HG02642 (cell line): ENCODE measurements around the gene DNAAF8.

Source experiments
- ATAC-seq: cut with Tn5 transposase; IDR thresholded peaks from one replicate; pipeline ENCODE4 v1.9.1; 2021; ENCODE audit warnings: mild to moderate bottlenecking; ENCODE audit not compliant: unreplicated experiment, poor library complexity

Gene DNAAF8

DNA sequence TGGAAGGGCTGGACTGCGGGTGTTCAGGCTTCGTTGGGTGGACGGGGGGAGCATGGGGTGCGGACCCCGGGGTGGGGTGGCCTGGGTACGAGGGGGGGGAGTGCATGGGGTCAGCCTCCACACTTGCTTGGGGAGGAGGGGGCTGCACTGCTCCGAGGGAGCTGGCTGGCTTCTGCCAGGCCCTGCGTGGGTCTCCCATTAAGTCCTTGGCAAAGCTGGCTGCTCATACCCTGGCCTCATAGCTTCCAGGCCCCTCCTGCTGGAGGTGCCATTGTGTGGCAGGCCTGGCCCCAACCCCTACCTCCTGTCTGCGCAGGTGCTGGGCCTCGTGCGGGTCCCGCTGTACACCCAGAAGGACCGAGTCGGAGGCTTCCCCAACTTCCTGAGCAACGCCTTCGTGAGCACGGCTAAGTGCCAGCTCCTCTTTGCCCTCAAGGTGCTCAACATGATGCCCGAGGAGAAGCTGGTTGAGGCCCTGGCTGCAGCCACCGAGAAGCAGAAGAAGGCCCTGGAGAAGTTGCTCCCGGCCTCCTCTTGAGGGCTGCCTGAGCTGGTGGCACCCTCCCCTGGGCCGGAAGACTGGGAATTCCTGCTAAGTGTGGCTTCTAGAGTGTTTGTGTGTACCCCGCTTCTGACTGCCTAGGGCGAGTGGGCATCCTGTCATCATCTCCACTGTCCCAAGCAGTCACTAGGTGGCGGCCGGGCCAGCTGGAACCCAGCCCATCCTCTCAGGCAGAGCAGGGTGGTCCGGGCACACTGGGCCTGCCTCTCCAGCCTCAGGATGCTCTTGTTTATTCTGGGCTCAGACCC, 39.5 kb upstream of the DNAAF8 start:
- no peak for ATAC-seq

DNA sequence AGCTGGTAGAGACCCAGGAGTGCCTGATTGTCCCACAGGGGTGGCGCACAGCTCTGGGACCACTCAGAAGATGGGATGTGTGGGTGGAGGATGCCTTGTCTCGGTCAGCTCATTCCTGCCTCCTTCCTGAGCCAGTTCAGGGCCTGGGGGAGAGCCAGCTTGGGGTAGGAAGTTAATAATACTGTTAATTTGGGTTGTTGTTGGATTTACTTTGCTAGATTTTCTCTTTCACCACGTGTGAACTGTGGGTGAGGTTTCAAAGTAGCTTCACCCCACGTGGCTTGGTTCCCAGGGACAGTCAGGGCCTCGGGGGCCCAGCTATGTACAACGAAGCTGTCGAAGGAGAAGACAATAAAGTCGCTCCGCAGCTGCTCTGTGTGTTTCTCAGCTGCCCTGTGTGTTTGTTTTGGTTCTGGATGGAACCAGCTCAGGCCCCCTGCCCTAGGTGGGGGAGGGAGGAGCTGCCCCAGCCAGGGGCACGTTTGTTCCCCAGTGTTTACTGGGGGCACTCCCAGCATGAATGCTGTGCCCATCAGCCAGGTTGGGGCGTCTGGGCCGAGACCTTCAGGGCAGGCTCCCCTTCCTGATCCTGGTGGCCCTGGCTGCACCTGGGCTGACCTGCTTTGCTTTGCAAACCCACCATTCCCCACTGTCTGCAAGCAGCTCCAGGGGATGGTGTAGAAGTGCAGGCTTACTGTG, 38.7 kb upstream of the DNAAF8 start:
- ATAC-seq: no peak

DNA sequence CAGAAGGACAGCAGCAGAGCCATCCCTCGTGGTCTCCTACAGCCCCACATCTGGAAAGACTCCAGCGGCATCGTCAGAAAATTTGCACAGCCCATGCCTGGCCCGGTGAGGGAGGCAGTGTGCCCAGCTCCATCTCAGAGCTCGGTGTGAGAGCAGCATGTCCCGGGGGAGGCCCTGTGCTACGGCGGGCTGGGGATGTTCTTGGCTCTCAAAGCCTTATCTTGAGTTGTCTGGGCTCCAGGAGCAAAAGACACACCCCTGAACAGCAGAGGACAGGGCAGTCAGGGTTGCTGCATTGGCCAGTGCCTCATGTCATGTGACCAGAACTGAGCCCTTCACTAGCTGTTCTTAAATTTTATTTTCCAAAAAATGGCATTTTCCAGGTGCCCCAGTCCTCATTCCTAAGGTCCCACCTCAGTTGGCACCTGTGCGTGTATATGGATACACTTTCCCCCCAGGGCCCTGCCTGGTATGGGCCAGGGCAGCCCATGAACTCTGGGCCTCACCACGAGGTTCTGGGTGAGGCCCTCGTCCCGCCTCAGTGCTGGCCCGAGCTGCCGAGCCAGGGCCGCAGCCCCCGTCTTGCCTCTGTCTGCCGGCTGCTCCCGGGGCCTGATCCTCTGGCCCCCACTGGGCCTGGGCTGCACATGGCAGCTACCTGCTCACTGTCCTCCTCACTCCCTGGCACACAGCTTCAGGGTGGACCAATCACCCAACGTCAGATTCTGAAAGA, 38.0 kb upstream of the DNAAF8 start:
- ATAC-seq: no peak

DNA sequence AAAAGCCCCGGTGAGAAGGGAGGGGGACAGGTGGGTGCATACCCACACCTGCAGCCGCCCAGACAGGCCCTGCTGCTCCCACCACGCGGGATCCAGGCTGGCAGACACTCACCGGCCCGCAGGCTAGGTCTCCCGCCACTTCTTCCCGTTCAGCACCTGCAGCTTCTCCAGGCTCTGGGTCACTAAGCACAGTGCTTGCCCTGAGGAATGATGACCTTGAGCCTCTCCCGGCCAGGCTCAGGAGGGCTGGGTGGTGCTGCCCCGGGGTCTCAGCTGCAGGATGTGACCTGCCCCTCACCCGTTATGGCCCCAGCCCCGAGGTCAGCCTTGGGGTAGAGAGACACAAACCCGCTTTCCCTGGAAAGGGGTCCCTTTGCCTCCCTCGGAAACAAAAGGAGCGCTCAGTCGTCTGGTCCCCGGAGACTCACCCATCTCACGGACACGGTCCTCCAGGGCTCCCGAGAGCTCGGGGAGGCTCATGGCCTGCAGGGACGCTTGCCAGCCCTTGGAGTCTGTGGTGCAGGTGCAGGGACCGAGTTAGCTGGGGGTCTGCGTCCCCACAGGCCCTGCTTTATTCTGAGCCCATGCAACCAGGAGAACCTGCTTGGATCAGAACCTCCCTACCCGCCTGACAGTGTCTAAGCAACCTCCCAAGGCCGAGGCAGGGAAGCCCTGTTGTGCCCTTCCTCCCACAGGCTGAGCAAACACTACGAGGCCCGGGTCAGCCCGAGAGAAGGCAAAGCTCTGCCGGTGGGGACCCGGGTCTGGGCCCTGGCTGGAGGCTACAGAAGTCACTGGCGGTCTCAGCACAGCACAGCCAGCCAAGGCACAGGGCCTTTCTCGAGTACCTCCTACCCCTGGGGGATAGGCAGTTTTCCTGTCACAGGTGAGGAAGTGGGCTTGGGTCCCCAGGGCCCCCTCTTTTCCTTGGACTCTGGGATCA, 37.2 kb upstream of the DNAAF8 start:
- no peak for ATAC-seq

- ATAC-seq: no peak
Observed at GRCh38 chr16:4697848-4698291, 36.5 kb upstream of the DNAAF8 start.

DNA sequence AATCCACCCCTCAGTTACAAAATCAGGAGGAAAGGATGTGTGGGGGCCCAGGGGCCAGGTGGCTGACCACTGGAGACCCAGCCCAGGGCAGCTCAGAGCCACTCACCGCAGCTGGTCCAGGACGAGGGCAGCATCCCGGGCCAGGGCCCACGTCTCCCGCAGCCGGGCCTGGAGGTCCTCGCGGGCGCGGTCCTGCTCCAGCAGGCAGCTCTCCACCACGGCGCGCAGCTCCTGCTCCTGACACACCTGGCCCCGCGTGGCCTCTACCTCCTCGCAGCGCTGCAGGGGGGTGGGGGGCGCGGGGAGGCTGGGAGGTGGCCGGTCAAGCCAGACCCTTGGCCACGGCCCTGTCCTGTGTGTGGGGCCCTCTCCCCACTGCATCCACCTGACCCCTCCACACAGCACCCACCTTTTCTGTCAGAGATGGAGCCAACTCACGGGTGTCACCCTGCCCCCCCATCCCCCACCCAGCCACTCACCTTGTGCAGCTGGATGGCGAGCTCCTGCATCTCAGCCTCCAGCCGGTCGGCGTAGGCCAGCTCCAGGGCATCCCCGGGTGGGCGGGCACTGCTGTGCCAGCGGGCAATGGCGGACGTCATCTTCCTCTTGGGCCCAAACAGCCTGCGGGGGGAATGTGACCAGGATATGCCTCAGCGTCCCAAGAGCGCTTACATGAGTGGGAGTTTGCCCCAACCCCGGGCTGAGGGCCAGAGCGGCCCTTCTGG, 35.9 kb upstream of the DNAAF8 start:
- no peak for ATAC-seq

- no peak for ATAC-seq
Observed at GRCh38 chr16:4699046-4699556, 35.2 kb upstream of the DNAAF8 start.

- no peak for ATAC-seq
Observed at GRCh38 chr16:4700380-4700996, 33.8 kb upstream of the DNAAF8 start.

DNA sequence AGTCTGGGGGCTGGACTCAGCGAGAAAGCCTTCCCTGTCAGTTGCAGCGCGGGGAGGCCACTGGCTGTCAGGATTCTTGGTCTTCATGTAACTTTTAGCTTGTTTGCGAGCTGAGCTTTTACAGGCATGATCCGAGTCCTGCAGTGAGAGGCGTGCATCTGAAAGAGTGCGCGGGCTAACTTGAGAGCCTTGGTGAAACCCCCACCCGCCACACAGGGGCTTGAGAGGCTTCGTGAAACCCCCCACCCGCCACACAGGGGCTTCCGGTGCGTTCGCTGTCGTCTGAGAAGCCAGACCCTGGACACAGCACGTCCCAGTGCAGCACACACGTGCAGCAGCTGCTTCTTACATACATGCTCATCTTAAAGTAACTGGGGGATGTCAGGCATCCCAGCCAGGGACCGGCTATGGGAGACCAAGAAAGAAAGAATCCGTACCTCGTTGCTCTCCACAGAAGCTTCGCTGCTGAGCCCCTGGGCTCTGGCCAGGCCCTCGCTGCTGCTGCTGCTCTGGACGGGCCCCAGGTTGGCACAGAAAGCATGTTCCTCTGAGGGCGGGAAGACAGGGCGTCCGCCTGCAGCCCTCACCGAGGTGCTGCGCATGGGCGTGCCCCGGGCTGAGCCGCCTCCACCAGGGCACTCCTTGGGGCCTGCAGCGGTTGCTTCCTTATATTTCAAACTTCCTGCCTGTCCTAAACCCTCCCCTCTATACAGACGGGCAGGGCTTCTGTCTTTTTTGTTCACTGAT, 33.2 kb upstream of the DNAAF8 start:
- ATAC-seq: no peak

DNA sequence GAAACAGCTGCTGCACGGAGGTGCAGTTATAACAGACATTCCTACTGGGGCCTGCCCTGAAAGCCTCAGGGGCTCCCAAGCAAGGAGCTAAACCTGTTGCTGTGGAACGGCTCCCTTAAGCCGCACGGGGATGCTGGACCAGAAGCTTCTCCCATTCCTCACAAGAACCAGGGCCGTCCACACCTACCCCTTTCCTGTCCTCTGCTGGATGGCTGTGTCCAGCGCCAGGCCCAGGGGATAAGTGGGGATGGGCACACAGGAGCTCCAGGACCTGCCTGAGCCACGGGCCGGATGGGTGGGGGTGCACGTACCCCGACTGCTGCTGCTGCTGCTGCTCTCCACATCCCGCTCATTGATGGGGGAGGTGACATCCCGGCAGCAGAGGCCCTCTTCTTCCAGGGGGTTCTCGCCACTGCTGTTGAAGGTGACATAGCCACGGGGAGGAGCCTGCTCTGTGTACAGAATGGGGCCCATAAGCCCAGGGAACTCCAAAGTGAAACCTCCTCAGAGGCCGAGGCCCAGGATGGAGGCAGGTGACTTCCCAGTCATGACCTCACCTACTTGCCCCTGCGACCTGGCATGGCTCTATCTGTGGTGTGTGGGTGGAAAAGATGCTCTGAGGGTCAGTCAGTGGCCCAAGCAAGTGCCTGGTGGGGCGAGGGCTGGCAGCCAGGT, 32.4 kb upstream of the DNAAF8 start:
- ATAC-seq: no peak

GRCh38 chr16:4702466-4702808, 31.9 kb upstream of the DNAAF8 start:
- ATAC-seq: no peak

DNA sequence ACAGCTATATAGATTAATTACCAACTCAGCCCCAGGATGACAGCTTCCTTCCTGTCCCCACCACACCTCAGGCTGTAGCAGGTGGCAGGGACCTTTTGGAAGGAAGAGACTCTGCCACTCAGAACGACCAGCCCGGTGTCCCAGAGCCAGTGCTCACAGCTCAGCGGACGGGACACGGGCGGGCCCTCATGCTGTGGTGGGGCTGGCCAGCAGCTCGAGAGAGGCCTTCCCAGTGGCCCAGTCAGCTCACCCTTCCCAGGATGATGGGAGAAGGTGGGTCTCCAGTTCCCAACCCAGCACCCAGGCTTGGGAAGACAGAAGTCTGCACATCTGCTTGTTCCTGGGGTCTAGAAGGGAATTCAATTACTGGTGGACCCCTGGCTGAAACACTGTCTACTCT, 30.4 kb upstream of the DNAAF8 start:
- no peak for ATAC-seq

DNA sequence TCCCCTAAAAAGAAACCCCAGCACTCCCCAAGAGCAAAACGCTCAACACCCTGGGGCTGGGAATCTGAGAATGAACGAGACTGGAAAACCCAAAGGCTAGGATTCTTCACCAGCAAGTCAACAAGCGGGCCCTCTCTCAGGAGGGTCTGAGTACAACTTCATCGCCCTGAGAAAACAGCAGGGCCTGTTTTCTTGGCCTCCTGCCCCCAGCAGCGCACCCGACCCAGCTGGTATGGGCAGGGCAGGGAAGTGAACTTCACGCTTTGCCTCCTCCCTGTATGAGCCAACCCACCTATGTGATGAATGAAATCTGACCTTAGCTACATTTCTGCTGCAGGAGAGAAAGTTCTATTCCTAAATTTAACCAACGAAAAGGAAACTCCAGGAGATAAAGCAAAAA, 29.8 kb upstream of the DNAAF8 start:
- ATAC-seq: no peak

- no peak for ATAC-seq
Observed at GRCh38 chr16:4704913-4705312, 29.4 kb upstream of the DNAAF8 start.

- ATAC-seq: no peak
Observed at GRCh38 chr16:4706871-4707270, 27.5 kb upstream of the DNAAF8 start.

DNA sequence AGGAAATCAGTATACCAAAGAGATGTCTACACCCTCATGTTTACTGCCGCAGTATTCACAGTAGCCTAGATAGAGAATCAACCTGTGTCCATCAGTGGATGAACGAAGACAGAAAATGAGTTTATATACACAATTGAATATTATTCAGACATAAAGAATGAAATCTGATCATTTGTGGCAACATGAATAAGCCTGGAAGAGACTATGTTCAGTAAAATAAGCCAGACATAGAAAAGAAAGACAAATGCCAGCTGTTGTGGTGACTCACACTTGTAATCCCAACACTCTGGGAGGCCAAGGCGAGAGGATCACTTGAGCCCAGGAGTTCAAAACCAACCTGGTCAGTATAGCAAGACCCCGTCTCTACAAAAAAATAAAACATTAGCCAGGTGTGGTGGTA, 24.9 kb upstream of the DNAAF8 start:
- no peak for ATAC-seq

DNA sequence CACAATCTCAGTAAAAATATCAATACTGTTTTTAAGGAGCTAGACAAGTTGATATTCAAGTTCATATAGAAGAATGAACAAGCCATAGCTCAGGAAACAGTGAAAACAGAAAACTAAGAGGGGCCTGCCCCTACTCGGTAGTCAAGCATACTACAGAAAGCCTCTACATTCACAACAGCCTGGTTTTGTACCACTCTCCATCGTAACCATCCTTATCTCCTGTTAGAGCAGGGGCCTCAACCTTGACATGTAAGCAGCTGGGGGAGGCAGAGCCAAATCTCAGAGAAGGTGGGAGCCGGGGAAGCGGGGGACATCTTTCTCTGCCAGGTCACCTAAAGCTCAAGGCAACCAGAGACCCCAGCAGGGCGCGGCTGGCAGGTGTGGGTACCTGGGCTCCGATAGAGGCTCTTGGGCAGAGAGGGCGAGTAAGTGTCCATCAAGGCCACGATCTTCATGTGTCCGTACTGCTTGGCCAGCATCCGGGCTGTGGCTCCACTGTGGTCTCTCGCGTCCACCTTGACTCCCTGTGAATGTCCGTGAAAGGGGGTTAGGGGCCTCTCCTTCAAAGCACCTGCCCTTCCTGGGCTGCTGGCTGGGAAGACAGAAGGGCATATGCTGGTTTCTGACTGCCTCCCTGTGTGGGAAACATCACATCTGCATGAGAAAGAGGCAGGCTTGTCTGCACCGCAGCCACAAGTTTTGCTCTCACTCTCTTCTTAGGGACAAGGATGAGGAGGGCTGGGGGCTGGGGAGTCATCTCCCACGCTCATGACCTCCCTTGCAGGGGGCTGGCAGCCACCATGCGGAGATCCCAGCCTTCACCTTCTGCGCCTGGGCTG, 20.5 kb upstream of the DNAAF8 start:
- no peak for ATAC-seq
